H9 (cell line): Measurements from ENCODE around the gene CXCL14. TPM values are rescaled to one million over a fixed set of nuclear protein-coding genes. Genes with fewer than 3 reads are reported as not detected.

ENCODE experiments used
- DNase-seq: peaks from one replicate; pipeline ENCODE4 v3.0.0-alpha.2; 2017
- H2AFZ ChIP-seq: one replicate; pipeline ENCODE4 v1.6.1; 2013; ENCODE audit warnings: mild to moderate bottlenecking, low read length, control low read depth, moderate library complexity
- H2AK5ac ChIP-seq: 2 replicates; pipeline ENCODE4 v1.6.1; 2013; ENCODE audit warnings: low read length, control low read depth, mixed read lengths; ENCODE audit not compliant: insufficient read length
- H2BK120ac ChIP-seq: one replicate; pipeline ENCODE4 v1.6.1; 2013; ENCODE audit warnings: low read depth, mild to moderate bottlenecking, low read length, control low read depth, inconsistent platforms; ENCODE audit not compliant: poor library complexity, severe bottlenecking
- H2BK12ac ChIP-seq: 2 replicates; pipeline ENCODE4 v1.6.1; 2013; ENCODE audit warnings: low read length, control low read depth, mixed read lengths, low read depth; ENCODE audit not compliant: insufficient read length
- H2BK15ac ChIP-seq: 2 replicates; pipeline ENCODE4 v1.6.1; 2013; ENCODE audit warnings: low read depth, low read length, control low read depth
- H2BK20ac ChIP-seq: one replicate; pipeline ENCODE4 v1.6.1; 2013; ENCODE audit warnings: low read depth, mild to moderate bottlenecking, low read length, control low read depth, inconsistent platforms; ENCODE audit not compliant: poor library complexity, severe bottlenecking
- H2BK5ac ChIP-seq: 2 replicates; pipeline ENCODE4 v1.6.1; 2013; ENCODE audit warnings: low read length, control low read depth, mixed read lengths; ENCODE audit not compliant: insufficient read length
- H3K14ac ChIP-seq: 2 replicates; pipeline ENCODE4 v1.6.1; 2013; ENCODE audit warnings: low read length, control low read depth; ENCODE audit not compliant: insufficient read depth
- H3K18ac ChIP-seq: 2 replicates; pipeline ENCODE4 v1.6.1; 2013; ENCODE audit warnings: low read depth, mild to moderate bottlenecking, mixed read lengths, low read length, control low read depth; ENCODE audit not compliant: insufficient read length
- H3K23ac ChIP-seq: 2 replicates; pipeline ENCODE4 v1.6.1; 2013; ENCODE audit warnings: low read length, control low read depth, mixed read lengths, low read depth; ENCODE audit not compliant: insufficient read length
- H3K23me2 ChIP-seq: 2 replicates; pipeline ENCODE4 v1.6.1; 2013; ENCODE audit warnings: low read depth, mild to moderate bottlenecking, mixed read lengths, low read length, control low read depth; ENCODE audit not compliant: insufficient read length, poor library complexity, severe bottlenecking
- H3K27ac ChIP-seq: 2 replicates; pipeline ENCODE4 v1.5.1; 2013; ENCODE audit warnings: low read length, control low read depth, mixed read lengths, low read depth; ENCODE audit not compliant: insufficient read length
- H3K27me3 ChIP-seq: 2 replicates; pipeline ENCODE4 v1.6.1; 2013; ENCODE audit warnings: low read length, control low read depth, inconsistent platforms; ENCODE audit not compliant: insufficient read depth
- H3K4ac ChIP-seq: 2 replicates; pipeline ENCODE4 v1.6.1; 2013; ENCODE audit warnings: low read depth, mild to moderate bottlenecking, control low read depth, inconsistent platforms, low read length, moderate library complexity
- H3K4me1 ChIP-seq: 2 replicates; pipeline ENCODE4 v1.6.1; 2013; ENCODE audit warnings: low read length, control low read depth, inconsistent platforms; ENCODE audit not compliant: insufficient read depth
- H3K4me2 ChIP-seq: 2 replicates; pipeline ENCODE4 v1.6.1; 2013; ENCODE audit warnings: low read length, control low read depth, mixed read lengths; ENCODE audit not compliant: insufficient read length, insufficient read depth
- H3K56ac ChIP-seq: 2 replicates; pipeline ENCODE4 v1.6.1; 2013; ENCODE audit warnings: low read depth, mild to moderate bottlenecking, mixed read lengths, low read length, control low read depth; ENCODE audit not compliant: insufficient read length
- H3K79me1 ChIP-seq: 2 replicates; pipeline ENCODE4 v1.6.1; 2013; ENCODE audit warnings: low read depth, mild to moderate bottlenecking, moderate library complexity, low read length, control low read depth, inconsistent platforms; ENCODE audit not compliant: insufficient read depth, poor library complexity, severe bottlenecking
- H3K79me2 ChIP-seq: 2 replicates; pipeline ENCODE4 v1.6.1; 2013; ENCODE audit warnings: low read length, control low read depth, inconsistent platforms; ENCODE audit not compliant: insufficient read depth
- H3K9ac ChIP-seq: 2 replicates; pipeline ENCODE4 v1.6.1; 2013; ENCODE audit warnings: low read length, control low read depth, mixed read lengths; ENCODE audit not compliant: insufficient read length; ENCODE audit errors: extremely low read depth
- H3K9me3 ChIP-seq: one replicate; pipeline ENCODE4 v1.6.1; 2013; ENCODE audit warnings: low read depth, low read length, inconsistent platforms; ENCODE audit not compliant: control insufficient read depth
- H3T11ph ChIP-seq: one replicate; pipeline ENCODE4 v1.6.1; 2013; ENCODE audit warnings: mild to moderate bottlenecking, low read length, control low read depth, inconsistent platforms
- H4K20me1 ChIP-seq: one replicate; pipeline ENCODE4 v1.6.1; 2013; ENCODE audit not compliant: control insufficient read depth, insufficient read length, insufficient read depth
- H4K5ac ChIP-seq: 2 replicates; pipeline ENCODE4 v1.6.1; 2013; ENCODE audit warnings: low read depth, mild to moderate bottlenecking, mixed read lengths, low read length, control low read depth; ENCODE audit not compliant: insufficient read length
- H4K8ac ChIP-seq: replicated peaks from 2 replicates; pipeline ENCODE4 v1.6.1; 2013; ENCODE audit warnings: low read length, control low read depth, mixed read lengths, low read depth; ENCODE audit not compliant: insufficient read length
- H4K91ac ChIP-seq: 2 replicates; pipeline ENCODE4 v1.6.1; 2013; ENCODE audit warnings: low read depth, mild to moderate bottlenecking, moderate library complexity, mixed read lengths, low read length, control low read depth; ENCODE audit not compliant: insufficient read length
- H3K27ac Mint-ChIP-seq, 3 experiments: 2 replicates in 2 of 3; 3 replicates in 1 of 3; pipeline ENCODE4 v1.8.0; 2020 to 2021; ENCODE audit warnings: mixed read lengths in 3 of 3, mild to moderate bottlenecking in 1 of 3, moderate library complexity in 1 of 3
- H3K27me3 Mint-ChIP-seq: 2 replicates; pipeline ENCODE4 v1.8.0; 2021; ENCODE audit warnings: low read depth, mild to moderate bottlenecking, moderate library complexity, mixed read lengths
- H3K36me3 Mint-ChIP-seq, 3 experiments: 2 replicates in 2 of 3; 3 replicates in 1 of 3; pipeline ENCODE4 v1.8.0; 2020 to 2021; ENCODE audit warnings: low read depth in 3 of 3, mixed read lengths in 3 of 3; ENCODE audit not compliant: insufficient read depth in 1 of 3
- H3K4me1 Mint-ChIP-seq, 2 experiments: 2 replicates each; pipeline ENCODE4 v1.8.0; 2020; ENCODE audit warnings: mixed read lengths in 2 of 2
- H3K4me3 Mint-ChIP-seq, 2 experiments: 2 replicates in 1 of 2; 3 replicates in 1 of 2; pipeline ENCODE4 v1.8.0; 2020 to 2021; ENCODE audit warnings: mild to moderate bottlenecking in 2 of 2, mixed read lengths in 2 of 2, moderate library complexity in 1 of 2
- H3K9me3 Mint-ChIP-seq, 2 experiments: 2 replicates in 1 of 2; 3 replicates in 1 of 2; pipeline ENCODE4 v1.8.0; 2020; ENCODE audit warnings: mild to moderate bottlenecking in 2 of 2, mixed read lengths in 2 of 2, moderate library complexity in 1 of 2
- CTCF ChIP-seq: fragments of 200-600 bp; sonication (generic); conservative IDR thresholded peaks from 3 replicates; pipeline ENCODE4 v1.8.0; 2021; ENCODE audit warnings: antibody characterized with exemption, mild to moderate bottlenecking
- WGBS: extraction: QIAGEN DNeasy Blood & Tissue Kit; methylation state at CpG from one replicate; pipeline ENCODE4 v1.1.7; 2013; ENCODE audit warnings: missing lambda C conversion rate, low lambda C conversion rate, mixed read lengths; ENCODE audit not compliant: insufficient read length; ENCODE audit errors: extremely low coverage; 5-methylcytosine and 5-hydroxymethylcytosine counted together
- total RNA-seq: library from RNA; stranded (reverse); gene quantifications from 2 replicates; pipeline ENCODE4 v1.2.1, GENCODE V29; 2021

Gene CXCL14
- total RNA-seq, 1 experiment from 2014 or later = 1.1 TPM

- Histone ChIP-seq H3K27me3 (no peaks in the 10 kb centered on the region), H3K9me3 (no peaks in the 10 kb centered on the region), H3K9ac (no peak overlapping the region), H3K14ac (no peak overlapping the region), H2AFZ (no peak overlapping the region), H4K91ac (no peak overlapping the region), H3K23ac (no peak overlapping the region), H3K4me1 (no peaks in the 10 kb centered on the region), H3K27ac (no peak overlapping the region), H4K8ac (no peak overlapping the region), H2AK5ac (no peak overlapping the region), H2BK15ac (no peak overlapping the region), H3K56ac (no peak overlapping the region), H3K23me2 (no peaks in the 10 kb centered on the region), H3K4ac (no peak overlapping the region), H2BK120ac (no peak overlapping the region), H2BK20ac (no peak overlapping the region), H3K18ac (no peak overlapping the region), H3K79me1 (no peaks in the 10 kb centered on the region), H3K79me2 (no peaks in the 10 kb centered on the region), H3K4me2 (no peak overlapping the region), H2BK5ac (no peak overlapping the region), H3T11ph (no peak overlapping the region), H4K5ac (no peak overlapping the region), H2BK12ac (no peak overlapping the region), H4K20me1 (no peaks in the 10 kb centered on the region)
- peaks cover 0 to 2% of the 10 kb centered on the region in 2 experiments; a peak in 1 of 4 replicates for H3K4me1 Mint-ChIP-seq
- no peak overlapping the region for H3K4me3 Mint-ChIP-seq
- WGBS = no CpG with 5 or more reads among the region's 2 CpGs
- H3K27me3 Mint-ChIP-seq = peaks cover 21% of the 10 kb centered on the region
- DNase-seq = no peak
- H3K9me3 Mint-ChIP-seq = no peaks in the 10 kb centered on the region
- peak overlapping the region in 1 of 3 experiments; percentile 8; a peak in 1 of 7 replicates for H3K27ac Mint-ChIP-seq
- no peaks in the 10 kb centered on the region for H3K36me3 Mint-ChIP-seq
- no peak for TF ChIP-seq CTCF
Observed at GRCh38 chr5:135593886-135594285, 15.1 kb upstream of the CXCL14 start.
